OCI-LY3 (cell line): Measurements from ENCODE around the gene TMCC2.
A peak's percentile ranks its signal among the peaks of the same experiment; 100 is the strongest.

Experiments
- H2AFZ ChIP-seq: fragments of 200-600, 300-600 bp; shearing (Covaris generic); 2 replicates; pipeline ENCODE4 v1.6.0; 2014; ENCODE audit warnings: antibody characterized with exemption, low read depth, low read length
- H3K27ac ChIP-seq: fragments of 200-600, 300-600 bp; sonication (generic); 2 replicates; pipeline ENCODE4 v1.5.1; 2014; ENCODE audit warnings: mild to moderate bottlenecking, low read length, moderate library complexity, mixed read lengths
- H3K27me3 ChIP-seq: fragments of 200-600, 300-600 bp; sonication (generic); 2 replicates; pipeline ENCODE4 v1.6.1; 2014; ENCODE audit warnings: low read depth, low read length, mixed read lengths
- H3K36me3 ChIP-seq: fragments of 200-600, 300-600 bp; sonication (generic); replicated peaks from 2 replicates; pipeline ENCODE3; 2014; ENCODE audit warnings: low read depth, low read length, mixed read lengths
- H3K4me1 ChIP-seq: fragments of 300-600, 200-600 bp; sonication (generic); 2 replicates; pipeline ENCODE4 v1.6.1; 2014; ENCODE audit warnings: low read length, mixed read lengths
- H3K4me2 ChIP-seq: fragments of 200-600, 300-600 bp; sonication (generic); 2 replicates; pipeline ENCODE4 v1.6.1; 2014; ENCODE audit warnings: low read length, mixed read lengths
- H3K4me3 ChIP-seq: fragments of 300-600, 200-600 bp; sonication (generic); 2 replicates; pipeline ENCODE4 v1.5.1; 2014; ENCODE audit warnings: antibody characterized with exemption, mild to moderate bottlenecking, low read length, moderate library complexity
- H3K79me2 ChIP-seq: fragments of 300-600, 200-600 bp; shearing (Covaris generic); 2 replicates; pipeline ENCODE4 v1.6.1; 2014; ENCODE audit warnings: mild to moderate bottlenecking, low read length, mixed read lengths
- H3K9ac ChIP-seq: fragments of 300-600, 200-600 bp; shearing (Covaris generic); 2 replicates; pipeline ENCODE4 v1.6.0; 2014; ENCODE audit warnings: mild to moderate bottlenecking, low read length, moderate library complexity
- H3K9me3 ChIP-seq: fragments of 200-600, 300-600 bp; shearing (Covaris generic); 2 replicates; pipeline ENCODE4 v1.6.1; 2014; ENCODE audit warnings: low read length, mixed read lengths; ENCODE audit not compliant: insufficient read depth
- H4K20me1 ChIP-seq: fragments of 200-600, 300-600 bp; sonication (generic); 2 replicates; pipeline ENCODE4 v1.6.1; 2016; ENCODE audit warnings: low read length, mixed read lengths; ENCODE audit not compliant: insufficient read depth
- EZH2phosphoT487 ChIP-seq: fragments of 200-600 bp; shearing (Covaris generic); IDR thresholded peaks from 2 replicates; pipeline ENCODE4 v1.6.1; 2018; ENCODE audit warnings: antibody characterized with exemption, mixed run types, low read depth
- TF ChIP-seq, protein P1 (sequence below): fragments of 200-600, 300-600 bp; sonication (generic); IDR thresholded peaks from 2 replicates; pipeline ENCODE4 v1.5.1; 2014; ENCODE audit warnings: antibody characterized with exemption, low read length, low read depth

TMCC2 gene

DNA sequence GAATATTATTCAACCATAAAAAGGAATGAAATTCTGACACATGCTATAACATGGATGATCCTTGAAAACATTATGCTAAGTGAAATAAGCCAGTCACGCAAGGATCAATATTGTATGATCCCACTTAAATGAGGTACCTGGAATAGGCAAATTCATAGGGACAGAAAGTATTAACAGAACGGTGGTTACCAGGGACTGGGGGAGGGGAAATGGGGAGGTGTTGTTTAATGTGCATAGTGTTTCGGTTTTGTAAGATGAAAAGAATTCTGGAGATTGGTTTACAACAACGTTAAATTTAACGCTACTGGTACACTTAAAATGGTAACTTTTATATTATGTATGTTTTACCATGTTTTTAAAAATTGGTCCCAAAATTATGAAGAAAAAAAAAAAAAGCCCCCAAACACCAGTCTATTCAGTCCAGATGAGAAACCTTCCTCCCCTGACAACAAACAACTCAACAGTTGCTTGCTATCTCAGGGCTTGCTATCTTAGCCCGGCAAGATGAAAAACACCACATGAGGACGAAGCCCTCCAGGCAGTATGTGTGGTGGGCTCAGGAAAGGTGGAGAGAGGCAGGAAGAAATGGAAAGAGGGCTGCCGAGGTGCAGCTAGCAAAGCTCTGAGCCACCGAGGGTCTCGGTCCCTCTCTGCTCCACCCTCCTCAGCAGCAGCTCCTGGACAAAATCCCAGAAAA lies 85.3 kb downstream of the TMCC2 start:
- H3K4me3 ChIP-seq: peak overlapping the region; percentile 79
- peaks cover 79% of the 10 kb centered on the region for H3K79me2 ChIP-seq
- peaks cover 81% of the 10 kb centered on the region for H3K4me1 ChIP-seq
- no peaks in the 10 kb centered on the region for H3K9me3 ChIP-seq
- TF ChIP-seq, protein P1, sequence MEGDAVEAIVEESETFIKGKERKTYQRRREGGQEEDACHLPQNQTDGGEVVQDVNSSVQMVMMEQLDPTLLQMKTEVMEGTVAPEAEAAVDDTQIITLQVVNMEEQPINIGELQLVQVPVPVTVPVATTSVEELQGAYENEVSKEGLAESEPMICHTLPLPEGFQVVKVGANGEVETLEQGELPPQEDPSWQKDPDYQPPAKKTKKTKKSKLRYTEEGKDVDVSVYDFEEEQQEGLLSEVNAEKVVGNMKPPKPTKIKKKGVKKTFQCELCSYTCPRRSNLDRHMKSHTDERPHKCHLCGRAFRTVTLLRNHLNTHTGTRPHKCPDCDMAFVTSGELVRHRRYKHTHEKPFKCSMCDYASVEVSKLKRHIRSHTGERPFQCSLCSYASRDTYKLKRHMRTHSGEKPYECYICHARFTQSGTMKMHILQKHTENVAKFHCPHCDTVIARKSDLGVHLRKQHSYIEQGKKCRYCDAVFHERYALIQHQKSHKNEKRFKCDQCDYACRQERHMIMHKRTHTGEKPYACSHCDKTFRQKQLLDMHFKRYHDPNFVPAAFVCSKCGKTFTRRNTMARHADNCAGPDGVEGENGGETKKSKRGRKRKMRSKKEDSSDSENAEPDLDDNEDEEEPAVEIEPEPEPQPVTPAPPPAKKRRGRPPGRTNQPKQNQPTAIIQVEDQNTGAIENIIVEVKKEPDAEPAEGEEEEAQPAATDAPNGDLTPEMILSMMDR: no peak
- TF ChIP-seq EZH2phosphoT487: no peak
- peaks cover 47% of the 10 kb centered on the region for H3K36me3 ChIP-seq
- no peak overlapping the region for H2AFZ ChIP-seq
- H3K27ac ChIP-seq: peak overlapping the region; percentile 97
- H4K20me1 ChIP-seq: peaks cover 44% of the 10 kb centered on the region
- H3K27me3 ChIP-seq: no peaks in the 10 kb centered on the region
- peak overlapping the region; percentile 99 for H3K4me2 ChIP-seq
- H3K9ac ChIP-seq: peak overlapping the region; percentile 98

DNA sequence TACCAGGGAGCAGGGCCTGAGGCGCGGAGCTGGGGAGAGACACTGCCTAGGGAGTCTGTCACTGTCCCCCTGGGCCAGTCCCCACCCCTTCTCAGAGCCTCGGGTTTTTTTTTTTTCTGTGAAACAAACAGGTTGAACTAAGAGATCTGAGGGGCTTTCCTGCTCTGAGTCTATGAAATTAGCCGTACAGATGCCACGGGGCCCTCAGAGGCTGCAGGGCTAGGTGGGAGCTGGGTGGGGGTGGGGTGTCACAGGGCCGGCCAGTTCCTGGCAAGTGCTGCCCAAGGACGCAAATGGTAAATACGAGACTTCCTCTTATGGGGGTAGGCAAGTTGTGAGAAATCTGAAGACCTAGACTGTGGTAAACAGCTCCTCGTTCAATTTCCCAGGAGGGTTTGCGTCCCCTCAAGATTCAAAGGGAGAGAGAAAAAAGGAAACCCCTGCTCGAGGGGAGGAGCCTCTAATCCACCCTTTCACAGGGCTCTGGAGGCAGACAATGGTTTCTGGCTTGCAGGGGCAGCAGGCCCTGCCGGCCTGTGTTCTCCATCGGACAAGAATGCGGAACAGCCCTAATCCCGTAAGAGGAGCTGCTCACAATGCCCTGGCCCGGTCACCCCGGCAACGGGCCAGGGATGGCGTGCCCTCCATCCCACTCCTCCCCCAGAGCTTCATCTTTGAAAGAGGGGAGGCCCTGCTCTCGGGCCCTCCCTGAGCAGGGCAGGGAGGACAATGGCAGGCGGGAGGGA lies 86.0 kb downstream of the TMCC2 start:
- Histone ChIP-seq H3K4me1 (peaks cover 88% of the 10 kb centered on the region), H3K9ac (peak overlapping the region; percentile 98), H3K4me2 (peak overlapping the region; percentile 99), H3K4me3 (peak overlapping the region; percentile 79), H4K20me1 (peaks cover 44% of the 10 kb centered on the region), H3K27me3 (no peaks in the 10 kb centered on the region), H3K79me2 (peaks cover 87% of the 10 kb centered on the region), H3K9me3 (no peaks in the 10 kb centered on the region), H3K36me3 (peaks cover 45% of the 10 kb centered on the region), H2AFZ (no peak overlapping the region), H3K27ac (peak overlapping the region; percentile 97)
- TF ChIP-seq EZH2phosphoT487: no peak
- TF ChIP-seq, protein P1: no peak

DNA sequence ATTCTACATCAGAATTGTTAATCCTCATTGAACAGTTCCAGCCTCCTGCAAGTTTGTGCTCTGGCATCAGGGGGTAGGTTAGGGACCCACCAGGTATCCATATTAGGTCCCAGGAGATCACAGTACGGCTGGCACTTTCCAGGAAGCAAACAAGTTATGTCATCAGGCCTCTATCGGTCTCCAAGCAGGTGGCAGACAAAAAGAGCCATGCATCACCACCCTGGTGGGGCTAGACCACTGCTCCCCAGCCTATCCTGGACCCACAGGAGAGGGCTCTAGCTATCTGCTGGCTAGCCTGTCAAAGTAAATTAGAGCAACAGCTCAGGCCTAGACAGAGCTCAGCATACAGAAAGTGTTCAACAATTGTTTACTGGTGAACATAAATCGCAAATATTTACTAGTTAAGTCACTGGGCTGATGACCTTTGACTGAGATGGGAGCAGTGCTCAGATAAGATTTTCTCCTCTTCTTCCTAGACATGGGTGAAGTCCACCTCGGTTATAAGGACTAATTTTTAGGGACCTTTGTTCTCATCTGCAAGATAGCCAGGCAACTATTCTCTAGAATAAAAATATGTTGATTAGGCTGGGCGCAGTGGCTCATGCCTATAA lies 87.4 kb downstream of the TMCC2 start:
- H3K79me2 ChIP-seq: peaks cover 93% of the 10 kb centered on the region
- peak overlapping the region; percentile 99 for H3K4me2 ChIP-seq
- peak overlapping the region; percentile 92 for H3K9ac ChIP-seq
- H3K4me1 ChIP-seq: peaks cover 97% of the 10 kb centered on the region
- peaks cover 42% of the 10 kb centered on the region for H3K36me3 ChIP-seq
- peak overlapping the region; percentile 97 for H3K27ac ChIP-seq
- H3K4me3 ChIP-seq: peak overlapping the region; percentile 79
- no peaks in the 10 kb centered on the region for H3K27me3 ChIP-seq
- H4K20me1 ChIP-seq: peaks cover 46% of the 10 kb centered on the region
- TF ChIP-seq EZH2phosphoT487: no peak
- TF ChIP-seq, protein P1: no peak
- no peaks in the 10 kb centered on the region for H3K9me3 ChIP-seq
- H2AFZ ChIP-seq: no peak overlapping the region

DNA sequence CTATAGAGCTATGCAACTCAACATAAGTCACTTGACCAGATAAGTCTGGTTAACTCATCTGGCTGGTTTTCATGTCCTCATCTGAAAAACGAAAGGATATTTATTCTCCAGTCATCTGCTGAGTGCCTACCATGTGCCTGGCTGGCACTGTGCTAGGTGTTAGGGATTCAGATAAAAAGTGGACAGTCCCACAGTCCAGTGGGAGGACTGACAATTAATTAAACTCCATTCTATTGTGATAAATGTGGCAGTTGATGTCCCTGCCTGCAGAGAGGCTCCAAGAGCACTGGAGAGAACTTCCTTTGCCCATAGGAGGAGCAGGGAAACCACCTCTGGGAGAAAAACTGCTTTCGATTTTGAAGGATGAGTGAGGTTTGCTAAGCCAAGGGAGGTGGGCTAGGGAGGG lies 88.4 kb downstream of the TMCC2 start:
- H3K9ac ChIP-seq: peak overlapping the region; percentile 92
- no peak overlapping the region for H2AFZ ChIP-seq
- H3K4me2 ChIP-seq: peak overlapping the region; percentile 99
- H3K27me3 ChIP-seq: no peaks in the 10 kb centered on the region
- H3K79me2 ChIP-seq: peaks cover 93% of the 10 kb centered on the region
- H3K4me1 ChIP-seq: peaks cover 86% of the 10 kb centered on the region
- H3K9me3 ChIP-seq: no peaks in the 10 kb centered on the region
- H3K36me3 ChIP-seq: peaks cover 36% of the 10 kb centered on the region
- TF ChIP-seq, protein P1: no peak
- no peak for TF ChIP-seq EZH2phosphoT487
- H3K27ac ChIP-seq: peak overlapping the region; percentile 97
- peak overlapping the region; percentile 79 for H3K4me3 ChIP-seq
- peaks cover 45% of the 10 kb centered on the region for H4K20me1 ChIP-seq
